ENCODE measurements around the gene TMEM237.

- TF ChIP-seq POLR2AphosphoS5 (IDR thresholded peaks at IDR 0.05), result no peak
- no peak for TF ChIP-seq POLR2A (IDR thresholded peaks at IDR 0.05)
- no peak for TF ChIP-seq CTCF (IDR thresholded peaks at IDR 0.05)
These were observed 4.1 kb upstream of the TMEM237 start for GRCh38 chr2:201647431-201647830.
